Naive thymus-derived CD4-positive, alpha-beta T cell (primary cell): Measurements from ENCODE around the gene SEC14L3. TPM values are rescaled to one million over a fixed set of nuclear protein-coding genes. Genes with fewer than 3 reads are reported as not detected.
"Not testable (repeated sequence)": the region's sequence is repeated elsewhere in the genome, so short reads cannot be mapped to it uniquely, and the experiment has no call there.

ENCODE experiments used
- ATAC-seq: fragments of 150-1000 bp; cut with Tn5 transposase; 2 replicates; pipeline ENCODE4 v1.10.0; 2021; ENCODE audit warnings: mild to moderate bottlenecking, moderate library complexity
- CTCF ChIA-PET: fragments of 350-600 bp; sonication (Branson Sonifier 250); formaldehyde crosslinking; loops from one replicate; lab custom pipeline; 2021; ENCODE audit warnings: antibody characterized with exemption; lab: Charles Lee
- POLR2A ChIA-PET: fragments of 350-600 bp; sonication (Branson Sonifier 250); formaldehyde crosslinking; loops from one replicate; lab custom pipeline; 2021; ENCODE audit warnings: antibody characterized with exemption, inconsistent platforms; lab: Charles Lee
- DNase-seq, 9 donors: peaks; one replicate each; pipeline versions ENCODE4 v3.0.0 to v3.0.0-alpha.2; 2020 to 2022; ENCODE audit warnings: mixed read lengths in 1 of 9
- H3K27ac ChIP-seq: one replicate; pipeline ENCODE4 v1.7.0; 2013; ENCODE audit warnings: mild to moderate bottlenecking, low read depth, low read length, moderate library complexity
- H3K27me3 ChIP-seq, 2 donors: one replicate each; pipeline ENCODE4 v1.7.0; 2013; ENCODE audit warnings: low read length in 2 of 2, mild to moderate bottlenecking in 2 of 2, moderate library complexity in 2 of 2; ENCODE audit not compliant: control insufficient read depth in 2 of 2, insufficient read depth in 2 of 2
- H3K36me3 ChIP-seq, 3 experiments: 1 replicate in 2 of 3; 2 replicates in 1 of 3; pipeline ENCODE4 v1.7.0; 2013; ENCODE audit warnings: low read length in 3 of 3, mild to moderate bottlenecking in 3 of 3, moderate library complexity in 1 of 3; ENCODE audit not compliant: insufficient read depth in 3 of 3, control insufficient read depth in 2 of 3
- H3K4me1 ChIP-seq, 2 donors: one replicate each; pipeline ENCODE4 v1.7.0; 2013; ENCODE audit warnings: low read length in 2 of 2, mild to moderate bottlenecking in 2 of 2, moderate library complexity in 1 of 2; ENCODE audit not compliant: control insufficient read depth in 2 of 2, insufficient read depth in 2 of 2
- H3K4me3 ChIP-seq: 2 replicates; pipeline ENCODE4 v1.7.0; 2013; ENCODE audit warnings: mild to moderate bottlenecking, low read length
- H3K9me3 ChIP-seq, 3 experiments: 1 replicate in 2 of 3; 2 replicates in 1 of 3; pipeline ENCODE4 v1.7.0; 2013; ENCODE audit warnings: low read length in 3 of 3; ENCODE audit not compliant: control insufficient read depth in 2 of 3
- H3K27ac Mint-ChIP-seq, 9 donors: one replicate each; pipeline ENCODE4 v1.8.0; 2020 to 2022; ENCODE audit warnings: mixed read lengths in 9 of 9, mild to moderate bottlenecking in 8 of 9, moderate library complexity in 5 of 9, inconsistent platforms in 2 of 9
- H3K27me3 Mint-ChIP-seq, 5 donors: one replicate each; pipeline ENCODE4 v1.8.0; 2021 to 2022; ENCODE audit warnings: mixed read lengths in 5 of 5, mild to moderate bottlenecking in 1 of 5
- H3K36me3 Mint-ChIP-seq, 5 donors: one replicate each; pipeline ENCODE4 v1.8.0; 2020 to 2022; ENCODE audit warnings: mixed read lengths in 5 of 5, mild to moderate bottlenecking in 3 of 5, inconsistent platforms in 1 of 5
- H3K4me1 Mint-ChIP-seq, 7 donors: one replicate each; pipeline ENCODE4 v1.8.0; 2020 to 2022; ENCODE audit warnings: mixed read lengths in 7 of 7, mild to moderate bottlenecking in 3 of 7, inconsistent platforms in 1 of 7
- H3K4me3 Mint-ChIP-seq, 10 donors: one replicate each; pipeline ENCODE4 v1.8.0; 2020 to 2022; ENCODE audit warnings: mild to moderate bottlenecking in 10 of 10, mixed read lengths in 10 of 10, moderate library complexity in 6 of 10, inconsistent platforms in 2 of 10
- H3K9me3 Mint-ChIP-seq, 11 donors: one replicate each; pipeline ENCODE4 v1.8.0; 2020 to 2022; ENCODE audit warnings: mixed read lengths in 11 of 11, mild to moderate bottlenecking in 4 of 11, inconsistent platforms in 1 of 11, moderate library complexity in 1 of 11
- intact Hi-C, 2 donors: fragments of 100-400 bp; cut with micrococcal nuclease; formaldehyde crosslinking; loops; one replicate each; pipeline ENCODE4 v1.15.1; 2023
- polyA plus RNA-seq, 2 donors: library from polyadenylated mRNA; unstranded; fragments of 300-500 nt; fragmentation: Illumina TruSeq; gene quantifications; one replicate each; pipeline ENCODE4 v1.2.3, GENCODE V29; 2021
- total RNA-seq, 6 experiments: library from RNA in 5 of 6; stranded (reverse) in 5 of 6; gene quantifications; 1 replicate in 5 of 6; 2 replicates in 1 of 6; pipeline ENCODE4 v1.2.3 and lab custom pipeline; 2021 to 2026

Gene SEC14L3
- total and polyA plus RNA-seq, 7 experiments from 2014 or later: not detected

DNA sequence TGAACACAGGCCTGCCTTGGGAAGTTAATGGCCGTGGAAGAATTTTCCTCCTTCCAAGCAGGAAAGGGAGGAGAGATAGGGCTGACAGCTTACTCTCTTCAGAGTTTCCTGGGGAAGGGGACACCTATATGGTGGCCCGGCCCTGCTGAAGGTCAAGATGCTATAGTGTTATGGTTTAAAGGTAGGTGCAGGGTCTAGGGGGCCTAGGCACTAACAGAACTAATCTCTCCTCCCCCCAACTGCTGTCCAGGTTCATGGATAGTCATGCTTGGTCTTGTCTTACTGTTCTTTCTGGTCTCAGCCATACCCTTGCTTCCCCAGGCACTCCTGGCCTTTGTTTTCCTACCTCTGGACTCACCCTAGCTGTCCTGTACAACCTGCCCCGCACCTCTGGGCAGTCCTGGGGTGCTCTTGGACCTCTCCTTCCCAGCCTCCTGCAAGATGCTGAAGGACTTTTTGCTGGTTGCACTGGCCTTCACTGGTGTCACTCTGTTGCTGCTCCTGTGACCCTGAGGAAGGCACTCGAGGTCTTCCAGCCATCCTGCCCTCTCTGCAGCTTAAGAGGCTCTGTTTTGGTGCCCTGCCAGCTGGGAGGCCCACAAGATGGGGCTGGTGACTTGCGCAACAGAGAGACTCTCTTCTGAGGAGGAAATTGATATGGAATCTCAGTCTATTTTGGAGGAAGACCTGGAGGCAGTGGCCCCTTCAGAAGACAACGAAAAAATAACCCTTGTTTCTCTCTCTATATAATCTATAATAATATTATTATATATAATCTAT is 17.9 kb downstream of the SEC14L3 start:
- ChIA-PET CTCF (no interaction called here), POLR2A (no interaction called here)
- no peak overlapping the region for H3K4me3 ChIP-seq
- peaks cover 0 to 1% (median 0%) of the 10 kb centered on the region in 11 donors for H3K9me3 Mint-ChIP-seq
- H3K27ac ChIP-seq: no peak overlapping the region
- H3K36me3 Mint-ChIP-seq: no peaks in the 10 kb centered on the region
- peak in 2 of 9 donors; percentile 25 to 43 for DNase-seq
- H3K4me1 ChIP-seq: no peaks in the 10 kb centered on the region
- no peaks in the 10 kb centered on the region for H3K9me3 ChIP-seq
- H3K27ac Mint-ChIP-seq: no peak overlapping the region
- intact Hi-C loops: no loop called here
- H3K36me3 ChIP-seq: no peaks in the 10 kb centered on the region
- H3K4me3 Mint-ChIP-seq: no peak overlapping the region
- H3K27me3 ChIP-seq: no peaks in the 10 kb centered on the region
- no peak for ATAC-seq
- peaks cover 0 to 2% (median 0%) of the 10 kb centered on the region in 7 donors for H3K4me1 Mint-ChIP-seq
- peaks cover 10 to 26% (median 15%) of the 10 kb centered on the region in 5 donors for H3K27me3 Mint-ChIP-seq

GRCh38 chr22:30452861-30453260 is 19.0 kb downstream of the SEC14L3 start:
- no peak overlapping the region for H3K4me3 ChIP-seq
- no peak overlapping the region for H3K27ac ChIP-seq
- H3K36me3 ChIP-seq: no peaks in the 10 kb centered on the region
- no peak for ATAC-seq
- POLR2A ChIA-PET: no interaction called here
- no peak overlapping the region for H3K27ac Mint-ChIP-seq
- no peaks in the 10 kb centered on the region for H3K36me3 Mint-ChIP-seq
- CTCF ChIA-PET: no interaction called here
- peaks cover 10 to 30% (median 21%) of the 10 kb centered on the region in 5 donors for H3K27me3 Mint-ChIP-seq
- H3K4me1 ChIP-seq: no peaks in the 10 kb centered on the region
- intact Hi-C loops: no loop called here
- H3K9me3 ChIP-seq: no peaks in the 10 kb centered on the region
- no peaks in the 10 kb centered on the region for H3K27me3 ChIP-seq
- no peak for DNase-seq
- H3K4me3 Mint-ChIP-seq: no peak overlapping the region
- peaks cover 0 to 1% (median 0%) of the 10 kb centered on the region in 11 donors for H3K9me3 Mint-ChIP-seq
- H3K4me1 Mint-ChIP-seq: no peaks in the 10 kb centered on the region

GRCh38 chr22:30451488-30451887 is 20.3 kb downstream of the SEC14L3 start:
- H3K4me1 Mint-ChIP-seq, POLR2A ChIA-PET: not testable (repeated sequence)

DNA sequence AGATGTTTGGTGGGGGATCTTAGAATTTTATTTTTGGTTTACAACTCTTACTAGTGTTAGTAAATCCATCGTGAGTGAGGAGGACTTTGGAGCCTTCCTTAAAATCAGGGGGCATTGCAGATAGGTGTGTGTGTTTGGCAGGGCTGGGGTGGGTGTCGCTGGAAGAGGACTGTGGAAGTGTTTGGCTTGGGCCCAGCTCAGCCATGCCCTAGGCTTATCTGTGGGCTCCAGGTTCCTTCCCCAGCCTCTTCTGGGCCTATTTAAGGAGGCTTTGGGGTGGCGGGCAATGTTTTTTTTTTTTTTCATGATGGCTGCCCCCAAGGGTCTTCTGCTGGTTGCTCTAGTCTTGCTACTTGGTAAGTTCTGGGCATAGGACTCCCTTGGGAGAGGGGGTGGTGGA is 24.2 kb downstream of the SEC14L3 start:
- Histone ChIP-seq H3K27me3 (no peaks in the 10 kb centered on the region), H3K36me3 (no peaks in the 10 kb centered on the region), H3K4me1 (peaks cover 0 to 4% of the 10 kb centered on the region in 2 donors), H3K9me3 (no peaks in the 10 kb centered on the region), H3K27ac (no peak overlapping the region), H3K4me3 (no peak overlapping the region)
- Mint-ChIP-seq H3K4me1 (peaks cover 7 to 19% (median 12%) of the 10 kb centered on the region in 7 donors), H3K27ac (no peak overlapping the region), H3K4me3 (no peak overlapping the region), H3K27me3 (peaks cover 20 to 62% (median 51%) of the 10 kb centered on the region in 5 donors), H3K36me3 (peaks cover 0 to 3% (median 0%) of the 10 kb centered on the region in 5 donors), H3K9me3 (peaks cover 0 to 8% (median 3%) of the 10 kb centered on the region in 11 donors)
- intact Hi-C loops: no loop called here
- POLR2A ChIA-PET: no interaction called here
- DNase-seq (no peak), ATAC-seq (no peak)
- CTCF ChIA-PET: no interaction called here

More at GRCh38 chr22:30451488-30451887, 20.3 kb downstream of the SEC14L3 start:
- H3K36me3 ChIP-seq, H3K27me3 ChIP-seq, H3K9me3 ChIP-seq, CTCF ChIA-PET, H3K4me3 Mint-ChIP-seq, H3K36me3 Mint-ChIP-seq, intact Hi-C loops, H3K4me3 ChIP-seq, H3K27ac Mint-ChIP-seq, H3K27ac ChIP-seq, DNase-seq, ATAC-seq, H3K9me3 Mint-ChIP-seq, H3K4me1 ChIP-seq: not testable (repeated sequence)
- H3K27me3 Mint-ChIP-seq: peaks cover 10 to 36% (median 31%) of the 10 kb centered on the region in 5 donors

DNA sequence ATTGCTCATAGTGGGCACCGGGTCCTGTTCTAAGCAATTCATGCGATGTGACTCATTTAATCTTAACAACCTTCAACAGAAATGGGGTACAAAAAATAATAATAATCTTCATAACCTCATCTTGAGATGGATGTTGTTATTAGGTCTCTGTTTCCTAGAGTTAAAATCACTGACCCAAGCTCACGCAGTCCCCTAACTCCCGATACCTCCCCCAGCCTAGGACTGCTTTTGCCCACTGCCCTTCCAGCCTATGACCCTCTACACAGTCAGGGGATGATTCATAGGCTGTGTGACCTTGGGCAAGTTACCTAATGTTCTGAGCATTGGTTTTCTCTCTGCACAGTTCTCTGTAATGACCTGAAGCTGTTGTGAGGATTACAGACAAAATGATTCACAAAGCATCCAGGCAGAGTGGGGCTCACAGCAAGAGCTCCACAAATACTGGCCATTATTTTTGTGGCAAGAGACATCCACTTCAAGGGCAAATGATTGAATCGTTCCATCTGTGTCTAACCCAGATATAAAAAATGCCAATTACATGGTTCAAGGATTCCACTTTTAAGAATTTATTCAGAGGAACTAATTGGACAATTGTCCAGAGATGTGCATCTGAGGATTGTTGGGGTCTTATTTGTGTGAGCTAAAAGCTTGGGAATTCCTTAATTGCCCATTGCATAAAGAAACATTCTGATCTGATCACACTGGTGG is 26.2 kb downstream of the SEC14L3 start:
- no peak for DNase-seq
- Histone ChIP-seq H3K4me1 (peaks cover 0 to 9% of the 10 kb centered on the region in 2 donors), H3K4me3 (no peak overlapping the region), H3K36me3 (no peaks in the 10 kb centered on the region), H3K27ac (no peak overlapping the region), H3K9me3 (no peaks in the 10 kb centered on the region), H3K27me3 (no peaks in the 10 kb centered on the region)
- Mint-ChIP-seq H3K4me1 (peaks cover 13 to 30% (median 18%) of the 10 kb centered on the region in 7 donors), H3K27ac (no peak overlapping the region), H3K4me3 (no peak overlapping the region), H3K27me3 (peaks cover 27 to 72% (median 51%) of the 10 kb centered on the region in 5 donors), H3K36me3 (peaks cover 0 to 6% (median 0%) of the 10 kb centered on the region in 5 donors), H3K9me3 (peaks cover 0 to 18% (median 7%) of the 10 kb centered on the region in 11 donors)
- intact Hi-C loops: loop anchor here (1.0 to 2.0 kb wide), 2 partner anchors 39 to 40 kb away; no protein-coding TSS in a partner anchor
- CTCF ChIA-PET: interaction anchor here (0.6 to 2.0 kb wide), 3 partner anchors 10 to 60 kb away, joined by 4 read pairs; no protein-coding TSS in a partner anchor
- POLR2A ChIA-PET: interaction anchor here (1.0 to 1.6 kb wide), 3 partner anchors 8 to 142 kb away, joined by 3 read pairs; no protein-coding TSS in a partner anchor
- no peak for ATAC-seq

DNA sequence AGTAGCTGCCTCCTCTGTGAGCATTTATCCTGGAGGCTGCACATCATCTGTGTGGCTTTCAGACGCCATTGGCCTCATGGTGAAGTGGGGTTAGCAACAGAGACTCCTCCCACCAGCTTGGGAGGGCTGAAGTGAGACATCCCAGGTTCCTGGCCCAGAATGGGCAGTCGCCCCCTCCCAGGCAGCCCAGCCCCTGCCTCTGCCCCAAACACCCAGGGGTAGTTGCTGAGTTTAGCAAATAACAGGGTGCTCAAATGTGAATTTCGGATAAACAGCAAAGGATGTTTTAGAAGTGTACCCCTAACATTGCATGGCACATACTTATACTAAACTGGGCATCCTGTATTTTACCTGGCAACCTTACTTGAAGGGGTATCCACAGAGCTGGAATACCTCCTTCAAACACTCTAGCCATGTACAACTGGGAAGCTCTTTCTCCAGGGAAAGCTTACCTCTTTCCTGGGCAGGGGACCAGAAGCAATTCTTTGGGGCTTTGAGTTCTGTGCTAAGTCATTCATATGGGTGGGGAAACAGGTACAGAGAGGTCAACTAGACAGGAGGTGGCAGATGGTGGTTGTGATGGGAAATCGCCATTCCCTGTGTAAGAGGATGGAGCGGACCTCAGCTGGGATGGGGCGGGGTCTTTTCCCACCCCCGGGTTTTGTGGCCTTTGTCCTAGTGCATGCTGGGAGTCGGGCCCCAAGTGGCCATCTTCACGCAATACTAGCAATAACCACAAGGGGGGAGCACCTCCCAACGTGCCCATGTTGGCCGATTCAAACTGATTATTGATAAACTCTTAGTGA is 27.0 kb downstream of the SEC14L3 start:
- Histone ChIP-seq H3K4me3 (no peak overlapping the region), H3K9me3 (no peaks in the 10 kb centered on the region), H3K27me3 (no peaks in the 10 kb centered on the region), H3K36me3 (no peaks in the 10 kb centered on the region), H3K4me1 (peaks cover 0 to 9% of the 10 kb centered on the region in 2 donors), H3K27ac (no peak overlapping the region)
- peaks cover 0 to 18% (median 7%) of the 10 kb centered on the region in 11 donors for H3K9me3 Mint-ChIP-seq
- peaks cover 13 to 35% (median 18%) of the 10 kb centered on the region in 7 donors for H3K4me1 Mint-ChIP-seq
- ChIA-PET POLR2A (interaction anchor here (0.5 to 1.6 kb wide), 3 partner anchors 8 to 141 kb away, joined by 3 to 10 read pairs (median 3); no protein-coding TSS in a partner anchor), CTCF (interaction anchor here (0.6 to 2.0 kb wide), 3 partner anchors 9 to 60 kb away, joined by 4 read pairs; no protein-coding TSS in a partner anchor)
- H3K27me3 Mint-ChIP-seq: peaks cover 32 to 76% (median 56%) of the 10 kb centered on the region in 5 donors
- peaks cover 0 to 6% (median 0%) of the 10 kb centered on the region in 5 donors for H3K36me3 Mint-ChIP-seq
- ATAC-seq (peak; percentile 54), DNase-seq (peak in 4 of 9 donors; percentile 34 to 61 (median 46))
- no peak overlapping the region for H3K27ac Mint-ChIP-seq
- H3K4me3 Mint-ChIP-seq: no peak overlapping the region
- intact Hi-C loops: loop anchor here (1.0 to 2.0 kb wide), 2 partner anchors 40 kb away; no protein-coding TSS in a partner anchor
